Fibroblast of peridontal ligament (primary cell): ENCODE measurements around the gene NT5M.
"Not testable (repeated sequence)": the region's sequence is repeated elsewhere in the genome, so short reads cannot be mapped to it uniquely, and the experiment has no call there.

Source experiments
- DNase-seq: peaks from one replicate; pipeline ENCODE4 v3.0.0-alpha.2; 2010; ENCODE audit errors: extremely low read depth

NT5M gene

GRCh38 chr17:17301659-17302058, 1.5 kb upstream of the NT5M start:
- not testable (repeated sequence) for DNase-seq

GRCh38 chr17:17303847-17304490, 796 bp downstream of the NT5M start:
- DNase-seq = no peak

- DNase-seq = no peak
Observed at GRCh38 chr17:17304521-17304985, 1.4 kb downstream of the NT5M start.

- no peak for DNase-seq
Observed at GRCh38 chr17:17305281-17305801, 2.2 kb downstream of the NT5M start.

- DNase-seq = no peak
Observed at GRCh38 chr17:17309356-17309755, 6.2 kb downstream of the NT5M start.

GRCh38 chr17:17313350-17313991, 10.3 kb downstream of the NT5M start:
- DNase-seq = no peak

- no peak for DNase-seq
Observed at GRCh38 chr17:17314501-17315071, 11.4 kb downstream of the NT5M start.

GRCh38 chr17:17315142-17315821, 12.1 kb downstream of the NT5M start:
- DNase-seq = no peak

- no peak for DNase-seq
Observed at GRCh38 chr17:17320188-17320910, 17.2 kb downstream of the NT5M start.

GRCh38 chr17:17320911-17321220, 17.7 kb downstream of the NT5M start:
- no peak for DNase-seq

GRCh38 chr17:17321356-17322025, 18.3 kb downstream of the NT5M start:
- DNase-seq = no peak

- DNase-seq = no peak
Observed at GRCh38 chr17:17322516-17323510, 19.6 kb downstream of the NT5M start.

GRCh38 chr17:17324616-17325015, 21.4 kb downstream of the NT5M start:
- no peak for DNase-seq

GRCh38 chr17:17325228-17325627, 22.1 kb downstream of the NT5M start:
- no peak for DNase-seq

GRCh38 chr17:17325816-17326215, 22.6 kb downstream of the NT5M start:
- DNase-seq = no peak

- no peak for DNase-seq
Observed at GRCh38 chr17:17326275-17326875, 23.2 kb downstream of the NT5M start.

- DNase-seq = no peak
Observed at GRCh38 chr17:17328251-17328650, 25.1 kb downstream of the NT5M start.

- no peak for DNase-seq
Observed at GRCh38 chr17:17341452-17341851, 38.3 kb downstream of the NT5M start.

GRCh38 chr17:17342242-17342945, 39.2 kb downstream of the NT5M start:
- DNase-seq = no peak
